Suprapubic skin (tissue), 4 donors: ENCODE data around the gene DDTL. TPM values are rescaled to one million over a fixed set of nuclear protein-coding genes. Genes with fewer than 3 reads are reported as not detected.

Experiments used
- DNase-seq, 2 donors: peaks; one replicate each; pipeline ENCODE4 v3.0.0-alpha.2; 2019; ENCODE audit warnings: low spot score in 2 of 2
- H3K27ac ChIP-seq: fragments of 200-600 bp; sonication (generic); one replicate; pipeline ENCODE4 v1.5.1; 2019
- H3K27me3 ChIP-seq: fragments of 200-600 bp; sonication (generic); one replicate; pipeline ENCODE4 v1.5.1; 2019
- H3K36me3 ChIP-seq: fragments of 200-600 bp; sonication (generic); one replicate; pipeline ENCODE4 v1.5.1; 2019
- H3K4me1 ChIP-seq: fragments of 200-600 bp; sonication (generic); one replicate; pipeline ENCODE4 v1.5.1; 2019
- H3K4me3 ChIP-seq: fragments of 200-600 bp; sonication (generic); one replicate; pipeline ENCODE4 v1.5.1; 2019; ENCODE audit warnings: mild to moderate bottlenecking
- H3K9me3 ChIP-seq: fragments of 200-600 bp; sonication (generic); one replicate; pipeline ENCODE4 v1.5.1; 2019
- EP300 ChIP-seq: sonication (generic); formaldehyde crosslinking; IDR thresholded peaks from one replicate; pipeline ENCODE4 v1.6.1; 2017; ENCODE audit warnings: antibody characterized with exemption
- POLR2A ChIP-seq, 2 donors: fragments of 450-650 bp; IDR thresholded peaks; one replicate each; pipeline ENCODE4 v1.6.1; 2017; ENCODE audit warnings: antibody characterized with exemption in 2 of 2, mild to moderate bottlenecking in 2 of 2, moderate library complexity in 2 of 2
- POLR2AphosphoS5 ChIP-seq, 3 donors: sonication (generic); formaldehyde crosslinking; IDR thresholded peaks; one replicate each; pipeline ENCODE4 v1.6.1; 2017; ENCODE audit warnings: antibody characterized with exemption in 3 of 3
- WGBS: methylation state at CpG from one replicate; pipeline ENCODE4 v1.1.5; 2018; 5-methylcytosine and 5-hydroxymethylcytosine counted together
- total RNA-seq, 4 donors: library from RNA; depleted of rRNA; stranded (reverse); fragments of >200 nt; gene quantifications; one replicate each; pipeline ENCODE4 v1.1.0, GENCODE V29; 2016

DDTL gene
- total RNA-seq, 4 donors from 2014 or later = 1.5 to 2.0 (median 2.0) TPM; not detected in 1

GRCh38 chr22:24021304-24021703, 54.6 kb downstream of the DDTL start:
- Histone ChIP-seq H3K27ac (no peak overlapping the region), H3K36me3 (peaks cover 4% of the 10 kb centered on the region), H3K27me3 (no peaks in the 10 kb centered on the region), H3K4me3 (no peak overlapping the region), H3K9me3 (peaks cover 6% of the 10 kb centered on the region), H3K4me1 (no peaks in the 10 kb centered on the region)
- no peak for DNase-seq
- TF ChIP-seq EP300 (no peak), POLR2A (IDR thresholded peaks at IDR 0.05) (no peak), POLR2AphosphoS5 (IDR thresholded peaks at IDR 0.05) (no peak)
- 97% methylated on average over 3 of the region's 3 CpGs for WGBS

Other genes starting within 250 kb of the DDTL start
- gene ZNF70, start 215.8 kb upstream of the DDTL start, total RNA-seq = 1 to 10 TPM; 1.7 to 5.1 (median 3.1) TPM
- not detected for gene VPREB3, start 212.5 kb upstream of the DDTL start, total RNA-seq
- gene C22orf15, start 203.9 kb upstream of the DDTL start, total RNA-seq = not detected
- 10 to 100 TPM; 26.7 to 46.4 (median 32.2) TPM for gene CHCHD10, start 198.9 kb upstream of the DDTL start, total RNA-seq
- 1 to 10 TPM in 2 of 4 donors, under 1 TPM in 1, not detected in 1; 0.60 to 3.9 (median 2.1) TPM for gene MMP11, start 194.0 kb upstream of the DDTL start, total RNA-seq
- gene SMARCB1, start 179.9 kb upstream of the DDTL start, total RNA-seq = 10 to 100 TPM; 54.2 to 73.9 (median 61.3) TPM
- gene DERL3, start 127.9 kb upstream of the DDTL start, total RNA-seq = under 1 TPM in 3 of 4 donors, not detected in 1; 0.34 to 0.94 (median 0.56) TPM
- gene SLC2A11, start 109.0 kb upstream of the DDTL start, total RNA-seq = 10 to 100 TPM in 2 of 4 donors, 1 to 10 TPM in 2; 3.2 to 12.5 (median 8.7) TPM
- 100 to 1,000 TPM; 261 to 363 (median 313) TPM for gene MIF, start 72.5 kb upstream of the DDTL start, total RNA-seq
- 10 to 100 TPM in 1 of 4 donors, 1 to 10 TPM in 3; 3.2 to 13.5 (median 6.7) TPM for gene GSTT2B, start 5.7 kb upstream of the DDTL start, total RNA-seq
- 100 to 1,000 TPM; 103 to 171 (median 130) TPM for gene DDT, start 7.6 kb downstream of the DDTL start, total RNA-seq
- under 1 TPM in 1 of 4 donors, not detected in 3; 0.81 TPM for gene GSTT2, start 13.2 kb downstream of the DDTL start, total RNA-seq
- not detected for gene GSTT4, start 38.6 kb downstream of the DDTL start, total RNA-seq
- 10 to 100 TPM; 26.7 to 97.3 (median 42.5) TPM for gene CABIN1, start 44.4 kb downstream of the DDTL start, total RNA-seq
- gene SUSD2, start 214.6 kb downstream of the DDTL start, total RNA-seq = 10 to 100 TPM in 3 of 4 donors, 1 to 10 TPM in 1; 5.1 to 41.4 (median 29.0) TPM